ENCODE data around the gene UGT1A9. TPM values are rescaled to one million over a fixed set of nuclear protein-coding genes. Genes with fewer than 3 reads are reported as not detected.

The UGT1A9 gene
- polyA plus RNA-seq, 1 donor (not counting 4 experiments of a cell fraction or from before 2014, with no cell fraction given), result not detected

GRCh38 chr2:233714121-233714520 lies 42.4 kb downstream of the UGT1A9 start:
- H3K9ac ChIP-seq (ENCODE audit: control insufficient read depth, extremely low read depth, insufficient read depth, low read length), result no peak overlapping the region
- no peaks in the 10 kb centered on the region for H4K20me1 ChIP-seq (ENCODE audit: control insufficient read depth, extremely low read depth, insufficient read depth, low read length)
- no peak overlapping the region for H2AFZ ChIP-seq (ENCODE audit: control insufficient read depth, low read length)
- dilution Hi-C loops (cut with MboI; ENCODE audit: extremely low pct_ligation_motif_present, low sequenced_read_pairs), result no loop called here
- peaks cover 7% of the 10 kb centered on the region for H3K4me1 ChIP-seq (ENCODE audit: control insufficient read depth, extremely low read depth, insufficient read depth, low read length)
- H3K27ac ChIP-seq (ENCODE audit: control insufficient read depth, insufficient read depth, low read length), result no peak overlapping the region
- DNase-seq (ENCODE audit: low read depth, low spot score), result no peak
- TF ChIP-seq EZH2 (IDR thresholded peaks at IDR 0.05; ENCODE audit: low read length) (no peak), CTCF (optimal IDR thresholded peaks at IDR 0.05 in 1 of 3, IDR thresholded peaks at IDR 0.05 in 1 of 3, conservative IDR thresholded peaks at IDR 0.05 in 1 of 3; ENCODE audit: extremely low read depth in 1 of 3, insufficient read depth in 2 of 3, low read length in 3 of 3) (no peak)
- H3K9me1 ChIP-seq (ENCODE audit: control insufficient read depth, extremely low read depth, insufficient read depth, low read length), result no peaks in the 10 kb centered on the region
- no peak overlapping the region for H3K4me3 ChIP-seq (ENCODE audit: control insufficient read depth in 2 of 3, extremely low read depth in 1 of 3, insufficient read depth in 2 of 3, low read depth in 1 of 3, low read length in 3 of 3)
- H3K27me3 ChIP-seq (ENCODE audit: control insufficient read depth, extremely low read depth, insufficient read depth, low read length), result no peaks in the 10 kb centered on the region
- FAIRE-seq, result no peak
- no peak overlapping the region for H3K4me2 ChIP-seq (ENCODE audit: control insufficient read depth, extremely low read depth, insufficient read depth, low read depth, low read length)
- peaks cover 31% of the 10 kb centered on the region for H3K79me2 ChIP-seq (ENCODE audit: control insufficient read depth, insufficient read depth, low read length)
- H3K36me3 ChIP-seq (ENCODE audit: control insufficient read depth in 2 of 2, extremely low read depth in 1 of 2, insufficient read depth in 2 of 2, low read length in 2 of 2), result peaks cover 3 to 13% of the 10 kb centered on the region in 2 experiments
- no peaks in the 10 kb centered on the region for H3K9me3 ChIP-seq (ENCODE audit: control insufficient read depth, low read depth, low read length)

- no peak within 1 kb of the TSS for H3K4me2 ChIP-seq (ENCODE audit: control insufficient read depth, extremely low read depth, insufficient read depth, low read depth, low read length)
- TF ChIP-seq CTCF (optimal IDR thresholded peaks at IDR 0.05 in 1 of 3, IDR thresholded peaks at IDR 0.05 in 1 of 3, conservative IDR thresholded peaks at IDR 0.05 in 1 of 3; ENCODE audit: extremely low read depth in 1 of 3, insufficient read depth in 2 of 3, low read length in 3 of 3) (no peak), EZH2 (IDR thresholded peaks at IDR 0.05; ENCODE audit: low read length) (no peak)
- H3K27me3 ChIP-seq (ENCODE audit: control insufficient read depth, extremely low read depth, insufficient read depth, low read length), result no peaks in the 10 kb centered on the region
- peaks cover 2% of the 10 kb centered on the region for H3K4me1 ChIP-seq (ENCODE audit: control insufficient read depth, extremely low read depth, insufficient read depth, low read length)
- no peak within 1 kb of the TSS for H3K9ac ChIP-seq (ENCODE audit: control insufficient read depth, extremely low read depth, insufficient read depth, low read length)
- peaks cover 11% of the 10 kb centered on the region for H3K79me2 ChIP-seq (ENCODE audit: control insufficient read depth, insufficient read depth, low read length)
- no peaks in the 10 kb centered on the region for H4K20me1 ChIP-seq (ENCODE audit: control insufficient read depth, extremely low read depth, insufficient read depth, low read length)
- no peaks in the 10 kb centered on the region for H3K9me3 ChIP-seq (ENCODE audit: control insufficient read depth, low read depth, low read length)
- no peak within 1 kb of the TSS for H2AFZ ChIP-seq (ENCODE audit: control insufficient read depth, low read length)
- H3K4me3 ChIP-seq (ENCODE audit: control insufficient read depth in 2 of 3, extremely low read depth in 1 of 3, insufficient read depth in 2 of 3, low read depth in 1 of 3, low read length in 3 of 3), result no peak within 1 kb of the TSS
- no peaks in the 10 kb centered on the region for H3K36me3 ChIP-seq (ENCODE audit: control insufficient read depth in 2 of 2, extremely low read depth in 1 of 2, insufficient read depth in 2 of 2, low read length in 2 of 2)
- FAIRE-seq, result no peak
- no peak within 1 kb of the TSS for H3K27ac ChIP-seq (ENCODE audit: control insufficient read depth, insufficient read depth, low read length)
- no peak for DNase-seq (ENCODE audit: low read depth, low spot score)
- no peaks in the 10 kb centered on the region for H3K9me1 ChIP-seq (ENCODE audit: control insufficient read depth, extremely low read depth, insufficient read depth, low read length)
- dilution Hi-C loops (cut with MboI; ENCODE audit: extremely low pct_ligation_motif_present, low sequenced_read_pairs), result no loop called here
Observed at GRCh38 chr2:233718552-233718951, 46.9 kb downstream of the UGT1A9 start, which contains the start of gene UGT1A4. Gene UGT1A4, plus strand, starts transcription at chr2:233718736. Its CDS starts 85 bp downstream, at chr2:233718821.

All from keratinocyte (primary cell).